OCI-LY1 (cell line): ENCODE measurements around the gene FAM83C.

Source experiments
- H2AFZ ChIP-seq: fragments of 200-600 bp; sonication (generic), shearing (Covaris generic); 2 replicates; pipeline ENCODE4 v1.6.0; 2014; ENCODE audit warnings: antibody characterized with exemption, mild to moderate bottlenecking, low read length
- H3F3A ChIP-seq: fragments of 200-600 bp; sonication (generic), shearing (Covaris generic); 2 replicates; pipeline ENCODE4 v1.6.0; 2014; ENCODE audit warnings: mild to moderate bottlenecking, antibody characterized with exemption, low read length, moderate library complexity; ENCODE audit not compliant: insufficient read depth
- H3K27ac ChIP-seq: fragments of 200-600 bp; sonication (generic); 2 replicates; pipeline ENCODE4 v1.5.1; 2014; ENCODE audit warnings: low read length, mixed run types, mild to moderate bottlenecking, low read depth; ENCODE audit not compliant: poor library complexity, severe bottlenecking
- H3K27me3 ChIP-seq: fragments of 200-600 bp; sonication (generic); 2 replicates; pipeline ENCODE4 v1.6.0; 2014; ENCODE audit warnings: antibody characterized with exemption, mild to moderate bottlenecking, low read length, moderate library complexity; ENCODE audit not compliant: insufficient read depth
- H3K36me3 ChIP-seq: fragments of 200-600 bp; sonication (generic); 2 replicates; pipeline ENCODE4 v1.6.1; 2014; ENCODE audit warnings: mild to moderate bottlenecking, antibody characterized with exemption, low read length, moderate library complexity, mixed read lengths; ENCODE audit not compliant: insufficient read depth
- H3K4me1 ChIP-seq: fragments of 200-600 bp; sonication (generic); 2 replicates; pipeline ENCODE4 v1.5.1; 2014; ENCODE audit warnings: mild to moderate bottlenecking, low read length, moderate library complexity; ENCODE audit not compliant: insufficient read depth, severe bottlenecking
- H3K4me2 ChIP-seq: fragments of 200-600 bp; sonication (generic), shearing (Covaris generic); 2 replicates; pipeline ENCODE4 v1.6.1; 2014; ENCODE audit warnings: low read length
- H3K4me3 ChIP-seq: fragments of 200-600 bp; sonication (generic); 2 replicates; pipeline ENCODE4 v1.5.1; 2014; ENCODE audit warnings: low read length, low read depth, mild to moderate bottlenecking, mixed read lengths; ENCODE audit not compliant: poor library complexity, severe bottlenecking
- H3K79me2 ChIP-seq: fragments of 200-600 bp; shearing (Covaris generic); 2 replicates; pipeline ENCODE4 v1.6.1; 2016; ENCODE audit warnings: mixed run types, low read length, mixed read lengths; ENCODE audit not compliant: insufficient read depth
- H3K9ac ChIP-seq: fragments of 200-600 bp; sonication (generic), shearing (Covaris generic); 2 replicates; pipeline ENCODE4 v1.6.1; 2014; ENCODE audit warnings: mild to moderate bottlenecking, low read length, mixed read lengths
- H3K9me2 ChIP-seq: fragments of 200-600 bp; sonication (generic), shearing (Covaris generic); 2 replicates; pipeline ENCODE4 v1.6.1; 2014; ENCODE audit warnings: low read depth, mild to moderate bottlenecking, low read length, mixed read lengths
- H3K9me3 ChIP-seq: fragments of 200-600 bp; shearing (Covaris generic); 2 replicates; pipeline ENCODE4 v1.6.1; 2014; ENCODE audit warnings: low read length, mixed read lengths
- H4K20me1 ChIP-seq: fragments of 200-600 bp; sonication (generic), shearing (Covaris generic); 2 replicates; pipeline ENCODE4 v1.6.0; 2016; ENCODE audit warnings: mild to moderate bottlenecking, low read length; ENCODE audit not compliant: insufficient read depth
- CTCF ChIP-seq: fragments of 200-600 bp; sonication (generic), shearing (Covaris generic); IDR thresholded peaks from 2 replicates; pipeline ENCODE4 v1.5.1; 2017; ENCODE audit warnings: mild to moderate bottlenecking, antibody characterized with exemption, low read length, moderate library complexity, mixed read lengths
- EZH2 ChIP-seq: fragments of 200-600 bp; sonication (generic), shearing (Covaris generic); IDR thresholded peaks from 2 replicates; pipeline ENCODE4 v1.8.0; 2017; ENCODE audit warnings: borderline replicate concordance, mixed run types, mild to moderate bottlenecking, antibody characterized with exemption, low read length, moderate library complexity, mixed read lengths

The FAM83C gene

GRCh38 chr20:35243317-35243716 is 48.9 kb downstream of the FAM83C start:
- Histone ChIP-seq H3K79me2 (no peaks in the 10 kb centered on the region), H3K9me3 (no peaks in the 10 kb centered on the region), H3K9me2 (no peaks in the 10 kb centered on the region), H3K9ac (no peak overlapping the region), H3K27ac (no peak overlapping the region), H3K27me3 (0 out of 2 replicates have a peak, but pooled peaks cover 3% of the 10 kb centered on the region), H3K4me3 (no peak overlapping the region), H3K36me3 (no peaks in the 10 kb centered on the region), H2AFZ (no peak overlapping the region), H3K4me2 (no peak overlapping the region), H4K20me1 (no peaks in the 10 kb centered on the region), H3K4me1 (no peaks in the 10 kb centered on the region), H3F3A (no peaks in the 10 kb centered on the region)
- no peak for TF ChIP-seq EZH2
- TF ChIP-seq CTCF = no peak

- Histone ChIP-seq H3K4me1 (no peaks in the 10 kb centered on the region), H3K36me3 (no peaks in the 10 kb centered on the region), H4K20me1 (no peaks in the 10 kb centered on the region), H3K9ac (no peak overlapping the region), H3K79me2 (no peaks in the 10 kb centered on the region), H3K9me2 (no peaks in the 10 kb centered on the region), H3K9me3 (no peaks in the 10 kb centered on the region), H3K4me3 (no peak overlapping the region), H3F3A (no peaks in the 10 kb centered on the region), H2AFZ (no peak overlapping the region), H3K27ac (no peak overlapping the region), H3K27me3 (0 out of 2 replicates have a peak, but pooled peaks cover 3% of the 10 kb centered on the region), H3K4me2 (no peak overlapping the region)
- TF ChIP-seq CTCF = no peak
- TF ChIP-seq EZH2 = no peak
Observed at GRCh38 chr20:35240811-35241293, 51.4 kb downstream of the FAM83C start.

- Histone ChIP-seq H2AFZ (no peak overlapping the region), H3K36me3 (no peaks in the 10 kb centered on the region), H3K9me2 (no peaks in the 10 kb centered on the region), H3K9ac (no peak overlapping the region), H3K27ac (no peak overlapping the region), H3K4me1 (no peaks in the 10 kb centered on the region), H3K4me3 (no peak overlapping the region), H3K79me2 (no peaks in the 10 kb centered on the region), H3F3A (no peaks in the 10 kb centered on the region), H3K9me3 (no peaks in the 10 kb centered on the region), H4K20me1 (no peaks in the 10 kb centered on the region), H3K27me3 (0 out of 2 replicates have a peak, but pooled peaks cover 3% of the 10 kb centered on the region), H3K4me2 (no peak overlapping the region)
- TF ChIP-seq EZH2 (no peak), CTCF (no peak)
Observed at GRCh38 chr20:35240083-35240810, 52.0 kb downstream of the FAM83C start.
